A549 treated with ZK216348 at 1 μM for 4 hours (cell line): ENCODE results near the gene CCDC93. TPM values are rescaled to one million over a fixed set of nuclear protein-coding genes. Genes with fewer than 3 reads are reported as not detected.

ENCODE experiments used
- total RNA-seq: library from RNA; stranded (reverse); fragments of 200-300 nt; extraction: Qiagen RNA extraction; gene quantifications from 5 replicates; pipeline ENCODE4 v1.2.3, GENCODE V29; 2022; ENCODE audit warnings: low read depth

The CCDC93 gene
- 11.6 to 15.8 TPM (median 14.7 TPM) in 5 replicates for total RNA-seq

GRCh38 chr2:118013724-118014491 is at the start of gene CCDC93:
TSS of gene CCDC93 (minus strand) at chr2:118014070. CDS start at chr2:118013995, 75 bp downstream.

Other genes starting within 250 kb of the CCDC93 start
- 66.0 to 83.3 TPM (median 70.9 TPM) in 5 replicates for gene DDX18, start 199.4 kb downstream of the CCDC93 start, total RNA-seq
- gene INSIG2, start 74.4 kb upstream of the CCDC93 start, total RNA-seq, result 10.0 to 15.0 TPM (median 12.0 TPM) in 5 replicates